ENCODE measurements around the gene CHID1.
A peak's percentile ranks its signal among the peaks of the same experiment; 100 is the strongest.

The CHID1 gene

GRCh38 chr11:860234-861104 lies 50.1 kb downstream of the CHID1 start:
- Histone ChIP-seq H2AFZ (ENCODE audit: insufficient read depth, low read length, poor library complexity) (no peak overlapping the region), H2BK120ac (ENCODE audit: insufficient read depth, low read length, poor library complexity) (no peak overlapping the region), H3K4ac (ENCODE audit: low read depth, low read length) (no peak overlapping the region), H3K4me1 (ENCODE audit: control insufficient read depth in 1 of 2, insufficient read depth in 2 of 2, low read length in 2 of 2) (no peaks in the 10 kb centered on the region), H3K23ac (ENCODE audit: low read length) (no peak overlapping the region), H3K79me2 (ENCODE audit: control insufficient read depth, insufficient read depth, low read length, poor library complexity) (no peaks in the 10 kb centered on the region), H3K27ac (ENCODE audit: low read depth, low read length) (no peak overlapping the region), H4K91ac (ENCODE audit: low read depth, low read length) (no peak overlapping the region), H2BK12ac (ENCODE audit: low read length) (no peak overlapping the region), H3K9ac (ENCODE audit: low read length) (no peak overlapping the region), H4K8ac (ENCODE audit: low read depth, low read length) (no peak overlapping the region), H4K12ac (ENCODE audit: low read depth, low read length) (no peak overlapping the region), H2BK5ac (ENCODE audit: low read depth, low read length, poor library complexity) (no peak overlapping the region), H3K9me3 (ENCODE audit: insufficient read depth, low read depth, low read length) (peaks cover 1% of the 10 kb centered on the region), H3K27me3 (ENCODE audit: insufficient read depth, low read length) (no peaks in the 10 kb centered on the region), H2AK5ac (ENCODE audit: low read length) (no peak overlapping the region), H3K36me3 (ENCODE audit: control insufficient read depth in 1 of 2, insufficient read depth in 2 of 2, low read length in 2 of 2) (peaks cover 0 to 5% of the 10 kb centered on the region in 2 experiments), H3K14ac (ENCODE audit: low read length) (no peak overlapping the region), H3K79me1 (ENCODE audit: low read length) (no peaks in the 10 kb centered on the region), H3K4me3 (ENCODE audit: low read depth, low read length) (no peak overlapping the region), H3K18ac (ENCODE audit: low read length) (no peak overlapping the region), H3K4me2 (ENCODE audit: low read length) (no peak overlapping the region)
- WGBS (ENCODE audit: extremely low coverage, insufficient coverage, insufficient read length) = no CpG with 5 or more reads among the region's 21 CpGs
- DNase-seq = no peak

- no peak overlapping the region for H3K4me2 ChIP-seq (ENCODE audit: low read length)
Measured at GRCh38 chr11:859394-860131, 51.0 kb downstream of the CHID1 start.

GRCh38 chr11:858762-859339 lies 51.8 kb downstream of the CHID1 start:
- no peak overlapping the region for H3K4me2 ChIP-seq (ENCODE audit: low read length)
- no peaks in the 10 kb centered on the region for H3K4me1 ChIP-seq (ENCODE audit: control insufficient read depth in 1 of 2, insufficient read depth in 2 of 2, low read length in 2 of 2)
- H4K8ac ChIP-seq (ENCODE audit: low read depth, low read length) = no peak overlapping the region
- H3K4ac ChIP-seq (ENCODE audit: low read depth, low read length) = no peak overlapping the region
- no peak overlapping the region for H2AK5ac ChIP-seq (ENCODE audit: low read length)
- no peak overlapping the region for H3K27ac ChIP-seq (ENCODE audit: low read depth, low read length)
- no peaks in the 10 kb centered on the region for H3K79me2 ChIP-seq (ENCODE audit: control insufficient read depth, insufficient read depth, low read length, poor library complexity)
- no peaks in the 10 kb centered on the region for H3K9me3 ChIP-seq (ENCODE audit: insufficient read depth, low read depth, low read length)
- no peaks in the 10 kb centered on the region for H3K36me3 ChIP-seq (ENCODE audit: control insufficient read depth in 1 of 2, insufficient read depth in 2 of 2, low read length in 2 of 2)
- no peak overlapping the region for H3K23ac ChIP-seq (ENCODE audit: low read length)
- no peak overlapping the region for H2BK12ac ChIP-seq (ENCODE audit: low read length)
- no peak overlapping the region for H2AFZ ChIP-seq (ENCODE audit: insufficient read depth, low read length, poor library complexity)
- no CpG with 5 or more reads among the region's 37 CpGs for WGBS (ENCODE audit: extremely low coverage, insufficient coverage, insufficient read length)
- DNase-seq = no peak
- H3K18ac ChIP-seq (ENCODE audit: low read length) = no peak overlapping the region
- no peak overlapping the region for H2BK120ac ChIP-seq (ENCODE audit: insufficient read depth, low read length, poor library complexity)
- no peak overlapping the region for H3K9ac ChIP-seq (ENCODE audit: low read length)
- H3K4me3 ChIP-seq (ENCODE audit: low read depth, low read length) = peak overlapping the region; percentile 6
- H4K12ac ChIP-seq (ENCODE audit: low read depth, low read length) = no peak overlapping the region
- H3K14ac ChIP-seq (ENCODE audit: low read length) = no peak overlapping the region
- no peak overlapping the region for H2BK5ac ChIP-seq (ENCODE audit: low read depth, low read length, poor library complexity)
- no peaks in the 10 kb centered on the region for H3K79me1 ChIP-seq (ENCODE audit: low read length)
- H4K91ac ChIP-seq (ENCODE audit: low read depth, low read length) = no peak overlapping the region
- H3K27me3 ChIP-seq (ENCODE audit: insufficient read depth, low read length) = no peaks in the 10 kb centered on the region

More at GRCh38 chr11:859394-860131, 51.0 kb downstream of the CHID1 start:
- H3K18ac ChIP-seq (ENCODE audit: low read length) = no peak overlapping the region
- H2BK5ac ChIP-seq (ENCODE audit: low read depth, low read length, poor library complexity) = no peak overlapping the region
- no peaks in the 10 kb centered on the region for H3K79me2 ChIP-seq (ENCODE audit: control insufficient read depth, insufficient read depth, low read length, poor library complexity)
- H3K27me3 ChIP-seq (ENCODE audit: insufficient read depth, low read length) = no peaks in the 10 kb centered on the region
- H3K4ac ChIP-seq (ENCODE audit: low read depth, low read length) = no peak overlapping the region
- peak in 1 of 2 donors; percentile 9 for DNase-seq
- no peak overlapping the region for H3K14ac ChIP-seq (ENCODE audit: low read length)
- no peak overlapping the region for H4K91ac ChIP-seq (ENCODE audit: low read depth, low read length)
- H4K12ac ChIP-seq (ENCODE audit: low read depth, low read length) = no peak overlapping the region
- H2BK120ac ChIP-seq (ENCODE audit: insufficient read depth, low read length, poor library complexity) = no peak overlapping the region
- H3K79me1 ChIP-seq (ENCODE audit: low read length) = no peaks in the 10 kb centered on the region
- no CpG with 5 or more reads among the region's 31 CpGs for WGBS (ENCODE audit: extremely low coverage, insufficient coverage, insufficient read length)
- no peak overlapping the region for H2BK12ac ChIP-seq (ENCODE audit: low read length)
- no peak overlapping the region for H3K23ac ChIP-seq (ENCODE audit: low read length)
- H3K27ac ChIP-seq (ENCODE audit: low read depth, low read length) = no peak overlapping the region
- H3K4me1 ChIP-seq (ENCODE audit: control insufficient read depth in 1 of 2, insufficient read depth in 2 of 2, low read length in 2 of 2) = no peaks in the 10 kb centered on the region
- H3K36me3 ChIP-seq (ENCODE audit: control insufficient read depth in 1 of 2, insufficient read depth in 2 of 2, low read length in 2 of 2) = peaks cover 0 to 4% of the 10 kb centered on the region in 2 experiments
- no peak overlapping the region for H4K8ac ChIP-seq (ENCODE audit: low read depth, low read length)
- no peak overlapping the region for H2AK5ac ChIP-seq (ENCODE audit: low read length)
- H3K4me3 ChIP-seq (ENCODE audit: low read depth, low read length) = no peak overlapping the region
- H3K9ac ChIP-seq (ENCODE audit: low read length) = no peak overlapping the region
- peaks cover 1% of the 10 kb centered on the region for H3K9me3 ChIP-seq (ENCODE audit: insufficient read depth, low read depth, low read length)
- H2AFZ ChIP-seq (ENCODE audit: insufficient read depth, low read length, poor library complexity) = no peak overlapping the region

- H3K14ac ChIP-seq (ENCODE audit: low read length) = no peak overlapping the region
- no peak overlapping the region for H3K9ac ChIP-seq (ENCODE audit: low read length)
- no peak for DNase-seq
- H3K79me1 ChIP-seq (ENCODE audit: low read length) = no peaks in the 10 kb centered on the region
- H3K4me2 ChIP-seq (ENCODE audit: low read length) = no peak overlapping the region
- no peaks in the 10 kb centered on the region for H3K4me1 ChIP-seq (ENCODE audit: control insufficient read depth in 1 of 2, insufficient read depth in 2 of 2, low read length in 2 of 2)
- H4K12ac ChIP-seq (ENCODE audit: low read depth, low read length) = no peak overlapping the region
- H2BK12ac ChIP-seq (ENCODE audit: low read length) = no peak overlapping the region
- H3K9me3 ChIP-seq (ENCODE audit: insufficient read depth, low read depth, low read length) = no peaks in the 10 kb centered on the region
- no peaks in the 10 kb centered on the region for H3K79me2 ChIP-seq (ENCODE audit: control insufficient read depth, insufficient read depth, low read length, poor library complexity)
- H4K91ac ChIP-seq (ENCODE audit: low read depth, low read length) = no peak overlapping the region
- no peaks in the 10 kb centered on the region for H3K27me3 ChIP-seq (ENCODE audit: insufficient read depth, low read length)
- H2AFZ ChIP-seq (ENCODE audit: insufficient read depth, low read length, poor library complexity) = no peak overlapping the region
- H4K8ac ChIP-seq (ENCODE audit: low read depth, low read length) = no peak overlapping the region
- H3K23ac ChIP-seq (ENCODE audit: low read length) = no peak overlapping the region
- no peak overlapping the region for H3K4ac ChIP-seq (ENCODE audit: low read depth, low read length)
- no peak overlapping the region for H2BK5ac ChIP-seq (ENCODE audit: low read depth, low read length, poor library complexity)
- no CpG with 5 or more reads among the region's 27 CpGs for WGBS (ENCODE audit: extremely low coverage, insufficient coverage, insufficient read length)
- peak overlapping the region; percentile 6 for H3K4me3 ChIP-seq (ENCODE audit: low read depth, low read length)
- no peak overlapping the region for H2BK120ac ChIP-seq (ENCODE audit: insufficient read depth, low read length, poor library complexity)
- no peak overlapping the region for H2AK5ac ChIP-seq (ENCODE audit: low read length)
- H3K27ac ChIP-seq (ENCODE audit: low read depth, low read length) = no peak overlapping the region
- no peaks in the 10 kb centered on the region for H3K36me3 ChIP-seq (ENCODE audit: control insufficient read depth in 1 of 2, insufficient read depth in 2 of 2, low read length in 2 of 2)
- H3K18ac ChIP-seq (ENCODE audit: low read length) = no peak overlapping the region
Measured at GRCh38 chr11:858053-858761, 52.4 kb downstream of the CHID1 start.
